ENCODE data around the gene PRRC1. TPM values are rescaled to one million over a fixed set of nuclear protein-coding genes. Genes with fewer than 3 reads are reported as not detected.

PRRC1 gene
- 10 to 100 TPM; 28.3 to 41.2 TPM for total RNA-seq
- long read RNA-seq, full-length matches to known transcripts: 6 of 16 reads
- long read RNA-seq, partial matches to known transcripts: 8 of 16 reads
- long read RNA-seq, other reads (novel, unspliced or antisense): 2 of 16 reads

DNA sequence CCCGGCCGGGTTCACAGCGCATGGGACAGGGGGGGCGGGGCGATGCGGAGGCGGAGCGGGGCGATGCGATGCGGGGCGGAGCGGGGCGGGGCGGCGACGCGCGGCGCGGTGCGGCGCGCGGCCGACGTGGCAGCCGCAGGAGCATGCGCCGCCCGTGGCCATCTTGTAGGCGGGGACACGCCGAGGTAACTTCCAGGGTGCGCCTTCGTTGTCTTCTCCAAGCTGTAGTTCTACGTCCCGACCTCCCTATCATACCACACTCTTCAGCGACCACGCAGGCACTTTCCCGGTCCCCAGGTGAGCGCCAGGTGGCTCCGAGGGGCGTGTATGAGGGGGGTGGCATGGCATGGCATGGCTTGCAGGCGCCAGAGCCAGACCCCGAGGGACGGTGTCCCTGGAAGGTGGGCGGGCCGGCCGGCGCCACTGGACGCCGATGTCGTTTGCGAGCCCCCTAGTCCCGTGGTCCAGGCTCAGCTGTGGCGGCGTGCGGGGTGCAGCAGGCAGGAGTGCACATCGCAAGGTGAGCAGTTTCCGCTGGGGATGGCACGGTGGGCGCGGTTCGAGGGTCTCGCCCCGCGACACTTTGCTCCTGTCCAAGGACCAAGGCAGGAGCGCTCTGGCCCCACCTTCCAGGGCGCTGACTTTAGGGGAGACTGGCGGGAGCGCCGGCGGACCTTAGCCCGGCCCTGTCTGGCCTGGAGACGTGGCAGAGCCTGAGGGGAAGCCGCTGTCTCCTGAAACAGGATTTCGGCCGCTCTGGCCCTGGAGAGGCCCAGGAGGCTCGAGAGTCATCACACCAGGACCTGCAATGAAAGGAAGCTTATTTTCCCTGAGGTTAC is at the start of gene PRRC1:
Gene PRRC1 (plus strand): TSS at position 161 of the 839 bp plus-strand sequence. CDS start 5,840 bp downstream, outside the sequence.
- ATAC-seq (peak; percentile 97 to 98), DNase-seq (peak; percentile 86)
- intact Hi-C loops (cut with DNase I): no loop called here

DNA sequence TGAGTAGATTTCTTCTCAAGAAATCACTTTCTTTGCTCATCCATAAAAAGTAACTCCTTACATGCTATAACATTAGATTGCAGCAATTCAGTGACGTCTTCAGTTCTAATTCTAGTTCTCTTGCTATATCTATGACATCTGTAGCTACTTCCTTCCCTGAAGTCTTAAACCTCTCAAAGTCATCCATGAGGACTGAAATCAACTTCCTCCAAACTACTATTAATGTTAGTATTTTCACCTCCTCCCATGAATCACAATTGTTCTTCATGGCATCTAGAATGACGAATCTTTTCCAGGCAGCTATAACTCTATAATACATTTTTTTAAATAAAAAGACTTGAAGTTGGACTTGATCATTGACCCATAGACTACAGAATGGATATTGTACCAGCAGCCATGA is 46.2 kb upstream of the PRRC1 start:
- ATAC-seq (no peak), DNase-seq (no peak)
- intact Hi-C loops (cut with DNase I): no loop called here

DNA sequence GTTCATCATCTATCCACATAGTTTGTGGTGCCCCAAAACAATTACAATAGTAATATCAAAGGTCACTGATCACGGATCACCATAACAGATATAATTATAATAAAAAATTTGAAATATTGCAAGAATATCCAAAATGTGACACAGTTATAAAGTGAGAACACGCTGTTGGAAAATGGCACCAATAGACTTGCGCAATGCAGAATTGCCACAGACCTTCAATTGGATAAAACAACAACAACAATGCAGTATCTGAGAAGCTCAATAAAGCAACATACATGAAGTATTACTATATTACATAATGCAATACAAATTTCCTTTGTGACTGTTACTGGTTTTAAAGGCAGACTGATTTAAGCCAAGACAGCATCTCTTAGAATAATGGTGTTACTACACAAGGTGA is 44.7 kb upstream of the PRRC1 start:
- ATAC-seq (no peak), DNase-seq (no peak)
- intact Hi-C loops (cut with DNase I): no loop called here

DNA sequence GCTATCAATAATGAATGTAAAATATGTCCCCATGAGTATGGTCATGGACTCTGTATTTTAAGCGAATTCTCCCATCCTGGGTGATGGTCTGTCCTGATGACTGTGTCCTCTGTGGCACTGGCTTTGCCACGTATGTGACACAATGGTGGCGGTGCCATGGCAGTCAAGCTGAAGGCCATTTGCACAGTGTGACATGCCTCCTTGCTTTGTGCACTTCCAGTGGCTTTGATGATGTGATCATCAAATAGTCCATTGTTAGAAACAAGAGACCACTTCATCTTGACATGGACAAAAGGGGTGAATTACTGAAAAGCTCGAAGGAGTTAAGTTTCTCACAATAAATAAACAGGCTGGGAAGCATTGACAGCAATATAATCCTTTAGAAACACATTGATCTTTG is 31.0 kb upstream of the PRRC1 start:
- ATAC-seq: no peak
- intact Hi-C loops (cut with DNase I): no loop called here
- no peak for DNase-seq

DNA sequence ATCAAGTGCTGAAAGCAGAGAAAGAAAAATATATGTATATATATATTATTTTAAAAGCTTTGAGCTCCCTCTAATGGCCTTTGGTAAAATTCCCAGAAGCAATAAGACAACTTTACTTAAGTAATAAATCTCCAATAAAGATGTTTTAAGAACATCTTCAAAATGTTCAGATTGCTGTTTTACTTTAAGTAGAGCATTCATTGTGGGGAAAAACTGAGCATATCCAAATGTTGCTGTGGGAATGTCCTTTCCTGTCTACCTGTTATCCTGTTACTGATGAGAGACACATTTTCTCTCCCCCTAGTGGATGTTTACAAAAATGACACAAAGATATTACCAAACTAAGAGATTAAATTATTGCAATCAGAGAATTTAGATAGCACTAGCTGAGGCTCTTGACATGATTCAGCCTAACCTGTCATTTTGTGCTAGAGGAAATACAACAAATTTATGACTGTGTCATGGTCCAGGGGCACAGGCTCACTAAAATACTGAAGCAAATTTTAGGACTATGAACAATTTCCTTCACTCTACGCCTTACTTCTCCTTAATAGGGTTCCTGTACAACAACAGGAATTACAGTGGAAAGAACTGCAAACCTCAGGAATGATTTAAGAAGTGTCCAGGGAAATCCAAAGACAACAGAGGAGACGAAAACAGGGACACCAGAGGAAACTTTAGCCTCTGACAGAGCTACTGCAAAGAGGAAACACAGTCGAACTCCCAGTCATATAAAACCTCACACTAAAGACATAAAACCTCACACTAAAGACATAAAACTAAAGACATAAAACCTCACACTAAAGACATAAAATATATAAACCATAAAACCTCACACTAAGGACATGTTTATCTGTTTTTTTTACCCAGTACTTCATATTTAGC is 24.3 kb upstream of the PRRC1 start:
- no peak for ATAC-seq
- intact Hi-C loops (cut with DNase I): loop anchor here (5.0 kb wide), 2 partner anchors 201 to 656 kb away; partner anchors contain the start of gene MEGF10 (in 2 of the 2)
- no peak for DNase-seq

DNA sequence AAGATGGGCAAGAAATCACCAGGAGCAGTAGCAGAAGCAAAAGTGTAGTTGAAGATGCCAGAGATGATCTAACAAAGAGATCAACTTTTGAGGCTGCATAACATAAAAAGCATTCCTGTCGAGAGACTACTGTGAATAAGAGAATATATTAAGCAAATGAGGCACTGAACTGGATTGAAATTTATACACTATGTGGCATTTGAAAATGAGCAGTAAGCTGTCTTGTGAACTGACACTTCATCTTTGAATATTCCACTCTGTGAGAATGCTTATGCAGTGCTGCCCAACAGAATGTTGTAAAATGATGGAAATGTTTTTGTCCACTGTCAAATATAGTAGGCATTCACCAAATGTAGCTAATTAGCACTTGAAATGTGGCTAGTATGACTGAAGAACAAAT is 18.9 kb upstream of the PRRC1 start:
- DNase-seq (no peak), ATAC-seq (no peak)
- intact Hi-C loops (cut with DNase I): no loop called here

DNA sequence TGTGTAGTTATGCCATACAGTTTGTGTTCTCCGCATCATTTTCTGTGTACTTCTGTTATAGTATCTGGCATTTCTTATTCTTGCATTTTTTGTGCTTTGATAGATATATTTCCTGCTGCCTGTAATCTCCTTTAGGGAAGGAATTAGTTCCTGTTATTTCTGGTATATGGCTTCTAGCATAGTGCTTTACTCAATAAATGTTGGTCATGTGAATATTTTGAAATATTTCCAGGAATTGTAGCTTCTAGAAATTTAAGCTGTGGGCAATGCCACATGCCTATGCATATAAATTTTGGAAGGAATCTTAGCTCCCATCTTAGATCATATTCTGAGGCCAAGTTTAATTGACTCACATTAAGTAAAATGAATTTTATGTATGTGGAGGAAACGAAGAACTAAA is 11.5 kb upstream of the PRRC1 start:
- ATAC-seq: no peak
- intact Hi-C loops (cut with DNase I): no loop called here
- DNase-seq: no peak

DNA sequence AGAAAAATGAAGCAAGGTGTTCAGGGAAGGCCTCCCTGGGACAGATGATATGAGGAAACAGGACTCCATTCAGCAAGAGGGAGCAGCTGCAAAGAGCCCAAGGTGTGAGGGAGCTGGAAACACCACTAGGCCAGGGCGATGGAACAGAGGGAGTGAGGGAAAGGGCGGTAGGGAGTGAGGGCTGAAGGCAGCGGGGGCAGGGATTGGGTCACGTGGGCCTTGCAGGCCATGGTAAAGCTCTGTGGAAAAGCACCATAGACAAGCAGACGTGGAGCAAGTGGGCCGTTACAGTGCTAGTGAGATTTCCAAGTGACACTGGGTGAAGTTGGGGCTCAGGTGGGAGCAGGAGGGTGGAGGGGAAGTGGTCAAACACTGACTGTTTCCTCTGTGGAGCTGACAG is 10.8 kb upstream of the PRRC1 start:
- DNase-seq: no peak
- no peak for ATAC-seq
- intact Hi-C loops (cut with DNase I): no loop called here

DNA sequence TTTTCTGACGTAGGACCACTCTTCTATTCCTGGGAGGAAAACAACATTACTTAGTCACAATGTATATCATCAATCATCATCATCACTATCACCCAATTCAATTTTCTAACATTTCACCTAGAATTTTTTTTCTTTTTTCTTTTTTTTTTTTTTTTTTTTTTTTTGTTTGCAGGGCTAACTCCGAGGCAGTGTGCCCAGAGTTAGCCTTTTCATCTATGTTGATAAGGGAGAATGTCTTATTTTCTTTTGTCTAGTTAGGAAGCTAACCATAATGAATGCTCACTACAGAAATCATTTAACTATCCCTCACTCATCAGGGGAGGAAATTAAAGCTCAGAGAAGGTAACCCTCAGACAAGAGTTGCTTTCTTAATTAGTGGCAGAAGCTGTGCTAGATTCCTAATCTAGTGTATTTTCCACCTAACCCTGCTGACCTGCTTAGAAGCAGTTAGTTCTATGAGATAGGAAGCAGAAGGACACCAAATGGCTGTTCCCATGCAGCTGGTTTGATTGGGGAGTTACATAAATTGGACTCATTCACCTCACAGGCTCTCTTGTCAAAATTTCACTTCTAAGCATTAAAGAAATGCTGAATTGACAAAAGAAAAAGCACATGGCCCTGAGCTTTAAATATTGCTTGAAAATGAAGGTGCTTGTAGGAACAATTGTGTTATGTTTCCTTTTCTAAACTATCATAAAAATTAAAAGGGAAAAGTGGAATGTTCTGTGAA is 8.6 kb upstream of the PRRC1 start:
- intact Hi-C loops (cut with DNase I): no loop called here
- no peak for ATAC-seq
- DNase-seq: no peak

DNA sequence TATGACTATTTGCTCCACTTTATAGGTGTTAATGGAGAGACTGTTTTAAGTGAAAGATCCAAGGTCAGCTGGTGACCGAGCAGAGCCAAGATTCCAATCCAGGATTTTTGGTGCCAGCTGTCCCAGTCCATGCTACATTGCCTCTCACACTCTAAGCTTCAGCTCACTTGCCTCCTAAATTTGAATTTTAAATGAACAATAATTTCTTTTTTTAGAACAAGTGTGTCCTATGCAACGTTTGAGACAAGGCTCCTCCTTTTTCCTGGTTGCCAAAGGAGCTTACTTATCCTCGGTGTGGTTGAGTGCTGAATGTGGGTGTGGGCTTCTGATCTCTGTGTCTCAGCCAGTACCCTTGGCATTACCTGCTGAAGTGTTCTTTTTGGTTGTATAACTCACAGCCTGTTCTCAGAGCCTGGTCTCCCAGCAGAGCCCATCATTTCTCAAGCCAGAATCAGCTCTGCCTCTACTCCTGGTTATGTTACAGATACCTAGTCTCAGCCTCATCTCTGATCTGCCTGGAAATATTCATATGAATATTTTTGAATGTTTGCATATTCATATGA is 4.0 kb upstream of the PRRC1 start:
- ATAC-seq: no peak
- no peak for DNase-seq
- intact Hi-C loops (cut with DNase I): no loop called here

DNA sequence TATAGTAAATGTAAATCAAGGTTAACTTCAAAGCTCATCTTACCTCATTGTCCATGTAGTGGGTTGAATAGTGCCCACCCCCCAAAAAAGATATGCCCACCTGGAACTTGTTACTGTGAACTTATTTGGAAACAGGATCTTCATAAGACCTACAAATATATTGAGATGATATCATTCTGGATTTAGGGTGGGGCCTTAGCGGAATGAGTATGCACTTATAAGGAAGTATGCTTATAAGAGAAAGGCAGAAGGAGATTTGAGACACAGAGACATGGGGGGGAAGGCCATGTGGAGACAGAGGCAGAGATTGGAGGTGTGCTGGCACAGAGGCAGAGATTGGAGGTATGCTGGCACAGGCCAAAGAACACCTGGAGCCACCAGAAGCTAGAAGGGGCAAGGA is 2.6 kb upstream of the PRRC1 start:
- intact Hi-C loops (cut with DNase I): no loop called here
- ATAC-seq (no peak), DNase-seq (no peak)

DNA sequence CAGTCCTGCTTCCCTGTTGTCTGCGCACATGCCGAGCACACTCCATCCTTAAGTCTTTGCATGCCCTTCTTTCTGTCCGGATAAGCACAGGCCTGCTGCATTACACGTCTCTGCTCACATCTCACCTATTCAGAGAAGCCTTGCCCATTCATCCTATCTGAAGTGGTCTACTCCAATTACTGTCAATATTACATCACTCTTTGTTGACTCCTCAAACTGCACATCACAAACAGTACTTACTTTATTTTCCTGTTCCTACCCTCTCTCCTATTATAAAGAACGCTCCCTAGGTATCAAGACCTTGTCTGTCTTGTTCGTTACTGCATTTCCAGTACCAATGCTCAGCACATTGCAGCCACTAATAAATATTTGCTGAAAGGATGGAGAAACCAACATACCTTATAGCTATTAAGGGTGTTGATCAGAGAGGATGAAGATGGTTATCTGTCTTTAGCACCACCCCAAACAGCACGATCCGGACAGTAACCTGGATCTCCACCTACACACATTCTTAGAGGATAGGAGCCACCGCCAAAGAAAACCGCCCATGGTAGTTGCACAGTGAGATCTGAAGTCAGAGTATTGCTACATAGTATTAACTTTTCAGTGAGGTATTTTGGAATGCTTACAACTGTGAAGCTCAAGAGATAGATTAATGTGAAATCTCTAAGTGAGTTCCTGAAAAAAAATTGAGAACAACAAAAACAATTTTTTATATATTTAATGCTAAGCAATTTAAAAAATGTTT is 1.6 kb upstream of the PRRC1 start:
- ATAC-seq: peak in 1 of 2 donors; percentile 8
- intact Hi-C loops (cut with DNase I): no loop called here
- DNase-seq: no peak

DNA sequence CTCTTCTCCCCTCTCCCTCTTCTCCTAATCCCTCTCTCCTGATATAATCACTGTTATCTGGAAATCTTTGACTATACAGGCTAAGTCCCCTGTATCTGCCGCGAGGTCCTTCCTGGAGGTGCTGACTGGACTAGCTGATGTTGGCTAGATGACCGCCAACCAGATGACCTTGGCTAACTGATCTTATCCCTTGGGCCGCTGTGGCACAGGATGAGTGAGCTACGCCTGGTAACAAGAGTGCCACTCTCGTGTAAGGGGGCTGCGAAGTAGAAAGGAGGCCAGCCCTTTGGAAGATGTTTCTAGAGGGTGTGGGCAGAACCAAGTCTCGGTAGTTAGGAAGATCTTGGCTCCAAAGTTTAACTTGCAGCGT is 345 bp upstream of the PRRC1 start:
- intact Hi-C loops (cut with DNase I): no loop called here
- DNase-seq (no peak), ATAC-seq (peak; percentile 29 to 40)

DNA sequence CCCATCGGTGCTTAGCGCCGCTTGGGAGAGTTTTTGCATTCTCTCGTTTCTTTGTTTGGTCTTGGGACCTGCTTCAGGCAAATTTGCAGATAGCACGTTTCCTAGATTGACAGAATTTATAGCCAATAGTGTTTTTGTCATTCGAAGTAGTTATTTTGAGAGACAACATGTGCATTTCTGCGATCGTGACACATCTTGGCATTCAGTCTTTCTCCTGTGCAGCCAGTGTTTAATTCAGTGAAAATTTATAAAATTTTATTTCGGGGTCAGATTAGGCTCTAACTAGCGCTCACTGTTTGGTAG is 830 bp downstream of the PRRC1 start:
- intact Hi-C loops (cut with DNase I): no loop called here
- ATAC-seq: no peak
- DNase-seq: no peak

DNA sequence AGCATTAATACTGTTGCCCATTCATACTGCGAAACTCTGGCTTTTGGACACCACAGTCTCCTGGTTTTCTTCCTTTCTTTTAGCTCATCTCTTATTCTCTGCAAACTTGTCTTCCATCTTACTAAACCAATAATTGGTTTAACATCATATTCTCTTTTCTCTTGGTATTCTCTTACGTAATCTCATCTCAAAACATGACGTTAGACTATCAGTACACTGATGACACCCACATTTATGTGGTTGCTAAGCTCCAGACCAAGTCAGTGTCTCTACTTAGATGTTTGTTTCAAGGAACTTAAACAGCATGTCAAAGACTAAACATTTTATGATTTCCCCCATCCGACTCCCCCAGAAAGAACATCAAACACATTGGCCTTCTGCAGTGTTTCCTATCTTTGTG is 2.1 kb downstream of the PRRC1 start:
- ATAC-seq: no peak
- intact Hi-C loops (cut with DNase I): no loop called here
- no peak for DNase-seq

DNA sequence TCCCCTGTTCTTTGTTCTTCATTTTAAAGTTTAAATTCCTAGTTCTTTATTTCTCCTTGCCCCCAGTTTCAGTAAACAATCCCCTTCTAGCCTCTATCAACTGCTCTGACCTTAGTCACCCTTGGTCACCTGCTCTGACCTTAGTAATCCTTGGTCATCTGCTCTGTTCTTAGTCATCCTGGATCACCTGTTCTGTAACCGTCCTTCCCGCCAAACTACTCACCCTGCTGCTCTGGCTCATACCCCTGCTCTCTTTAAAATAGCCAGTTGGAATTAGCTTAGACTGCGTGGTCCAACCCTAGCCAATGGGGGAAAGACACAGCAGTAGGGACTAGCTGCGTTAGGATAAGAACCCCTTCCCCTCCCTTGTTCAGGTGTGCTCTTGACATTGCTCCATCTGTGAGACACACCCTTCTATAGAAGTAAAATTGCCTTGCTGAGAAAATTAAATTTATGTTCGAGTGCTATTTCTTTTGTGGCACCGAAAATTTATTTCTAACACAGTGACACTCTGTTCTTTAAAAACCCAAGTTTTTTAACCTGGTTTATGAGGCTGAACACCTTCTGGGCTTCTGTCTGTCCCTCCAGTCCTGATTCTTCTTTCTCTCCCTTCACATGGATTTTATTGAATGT is 3.8 kb downstream of the PRRC1 start:
- intact Hi-C loops (cut with DNase I): no loop called here
- ATAC-seq (no peak), DNase-seq (no peak)

DNA sequence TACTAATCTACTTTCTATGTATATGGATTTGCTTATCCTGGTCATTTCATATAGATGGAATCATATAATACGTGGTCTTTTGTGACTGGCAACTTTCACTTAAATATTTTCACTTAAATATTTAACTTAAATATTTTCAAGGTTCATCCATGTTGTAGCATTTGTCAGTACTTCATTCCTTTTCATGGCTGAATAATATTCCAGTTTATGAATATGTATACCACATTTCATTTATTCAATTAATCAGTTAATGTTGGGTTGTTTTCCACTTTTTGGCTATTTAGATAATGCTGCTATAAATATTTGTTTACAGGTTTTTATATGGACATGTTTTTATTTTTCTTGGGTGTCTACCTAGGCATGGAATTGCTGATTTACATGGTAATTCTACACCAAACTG is 7.7 kb downstream of the PRRC1 start:
- DNase-seq (no peak), ATAC-seq (no peak)
- intact Hi-C loops (cut with DNase I): no loop called here
